Common myeloid progenitor, CD34-positive (primary cell): ENCODE measurements around the gene NCOA7.

Experiments used
- CTCF ChIA-PET: fragments of 350-600 bp; sonication (Branson Sonifier 250); formaldehyde crosslinking; loops from one replicate; lab custom pipeline; 2021; ENCODE audit warnings: antibody characterized with exemption; lab: Charles Lee
- POLR2A ChIA-PET: fragments of 350-600 bp; sonication (Branson Sonifier 250); formaldehyde crosslinking; loops from one replicate; lab custom pipeline; 2021; ENCODE audit warnings: antibody characterized with exemption; lab: Charles Lee
- DNase-seq, 3 donors: peaks; one replicate each; pipeline versions ENCODE4 v3.0.0 to v3.0.0-alpha.2; 2013
- H3K27ac ChIP-seq, 2 experiments: 1 replicate in 1 of 2; 2 replicates in 1 of 2; pipeline ENCODE4 v1.7.0; 2013; ENCODE audit warnings: inconsistent platforms in 2 of 2, low read length in 2 of 2, mild to moderate bottlenecking in 2 of 2, low read depth in 1 of 2, moderate library complexity in 1 of 2; ENCODE audit not compliant: severe bottlenecking in 2 of 2, insufficient read depth in 1 of 2, poor library complexity in 1 of 2
- H3K27me3 ChIP-seq, 5 experiments: replicated peaks in 2 of 5; 1 replicate in 3 of 5; 2 replicates in 2 of 5; pipeline versions ENCODE4 v1.6.1 to v1.7.0; 2013; ENCODE audit warnings: low read length in 4 of 5, mild to moderate bottlenecking in 2 of 5, moderate library complexity in 2 of 5, inconsistent platforms in 1 of 5; ENCODE audit not compliant: insufficient read depth in 5 of 5, control insufficient read depth in 4 of 5
- H3K36me3 ChIP-seq, 4 experiments: 1 replicate in 2 of 4; 2 replicates in 2 of 4; pipeline versions ENCODE4 v1.6.1 to v1.7.0; 2013; ENCODE audit warnings: low read length in 3 of 4, control low read depth in 1 of 4, mild to moderate bottlenecking in 1 of 4; ENCODE audit not compliant: control insufficient read depth in 4 of 4, insufficient read depth in 4 of 4
- H3K4me1 ChIP-seq, 4 experiments: 1 replicate in 3 of 4; 2 replicates in 1 of 4; pipeline versions ENCODE4 v1.6.1 to v1.7.1; 2013; ENCODE audit warnings: low read length in 3 of 4, mild to moderate bottlenecking in 3 of 4, control low read depth in 1 of 4, inconsistent platforms in 1 of 4, moderate library complexity in 1 of 4; ENCODE audit not compliant: control insufficient read depth in 4 of 4, insufficient read depth in 4 of 4; ENCODE audit errors: control extremely low read depth in 1 of 4
- H3K4me3 ChIP-seq, 7 experiments: 1 replicate in 4 of 7; 2 replicates in 3 of 7; pipeline versions ENCODE4 v1.5.1 to v1.7.0; 2013; ENCODE audit warnings: mild to moderate bottlenecking in 7 of 7, low read length in 6 of 7, moderate library complexity in 6 of 7, inconsistent platforms in 2 of 7, low read depth in 2 of 7, control low read depth in 1 of 7; ENCODE audit not compliant: insufficient read depth in 4 of 7, control insufficient read depth in 1 of 7; ENCODE audit errors: extremely low read depth in 1 of 7
- H3K9me3 ChIP-seq, 5 experiments: 1 replicate in 4 of 5; 2 replicates in 1 of 5; pipeline versions ENCODE4 v1.6.1 to v1.7.1; 2013; ENCODE audit warnings: low read length in 4 of 5, mild to moderate bottlenecking in 2 of 5, inconsistent platforms in 1 of 5, low read depth in 1 of 5, moderate library complexity in 1 of 5; ENCODE audit not compliant: control insufficient read depth in 4 of 5, insufficient read depth in 2 of 5; ENCODE audit errors: control extremely low read depth in 1 of 5
- WGBS: methylation state at CpG from one replicate; pipeline ENCODE4 v1.1.5; 2013; ENCODE audit not compliant: insufficient coverage; 5-methylcytosine and 5-hydroxymethylcytosine counted together

Gene NCOA7

DNA sequence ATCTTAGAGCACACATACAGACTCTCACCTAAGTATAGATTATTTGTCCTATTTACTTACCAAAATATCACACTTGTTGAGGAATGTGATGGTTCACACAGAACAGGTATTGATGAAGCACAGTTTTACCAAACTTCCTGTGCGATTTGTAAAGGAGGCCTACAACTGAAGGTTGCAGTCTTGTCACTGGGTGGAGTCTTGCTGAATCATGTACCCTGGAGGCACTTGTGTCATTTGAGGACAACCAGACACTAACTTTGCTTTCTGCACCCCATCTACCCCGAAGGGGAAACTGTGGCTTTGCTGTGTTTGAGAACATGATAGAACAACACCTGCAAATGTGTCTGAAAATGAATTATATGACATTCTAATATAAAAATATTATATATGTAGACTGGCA lies 133.4 kb downstream of the NCOA7 start:
- H3K36me3 ChIP-seq: peaks cover 14 to 72% (median 49%) of the 10 kb centered on the region in 4 experiments
- H3K27ac ChIP-seq: peak overlapping the region in 1 of 2 experiments; percentile 70
- 0% methylated on average over 1 of the region's 2 CpGs for WGBS
- H3K4me1 ChIP-seq: peaks cover 8 to 72% (median 34%) of the 10 kb centered on the region in 4 experiments
- ChIA-PET POLR2A (interaction anchor here (0.6 kb wide), 1 partner anchor 11 kb away, joined by 5 read pairs; no protein-coding TSS in a partner anchor), CTCF (interaction anchor here (0.8 to 13.6 kb wide), 8 partner anchors 8 to 32 kb away, joined by 3 to 164 read pairs (median 8); partner anchors contain the start of gene HINT3)
- DNase-seq: peak; percentile 33 to 77 (median 60)
- H3K4me3 ChIP-seq: peak overlapping the region in 2 of 7 experiments; percentile 40
- no peaks in the 10 kb centered on the region for H3K9me3 ChIP-seq
- H3K27me3 ChIP-seq: no peaks in the 10 kb centered on the region

GRCh38 chr6:125924697-125925358 lies 134.1 kb downstream of the NCOA7 start:
- Histone ChIP-seq H3K9me3 (no peaks in the 10 kb centered on the region), H3K36me3 (peaks cover 14 to 76% (median 51%) of the 10 kb centered on the region in 4 experiments), H3K27ac (peak overlapping the region; percentile 47 to 70), H3K27me3 (no peaks in the 10 kb centered on the region), H3K4me1 (peaks cover 4 to 67% (median 28%) of the 10 kb centered on the region in 4 experiments), H3K4me3 (peak overlapping the region in 3 of 7 experiments; percentile 7 to 46 (median 23))
- DNase-seq: no peak
- ChIA-PET CTCF (interaction anchor here (0.8 to 13.6 kb wide), 6 partner anchors 8 to 31 kb away, joined by 3 to 164 read pairs (median 14); partner anchors contain the start of gene HINT3), POLR2A (interaction anchor here (0.6 kb wide), 1 partner anchor 10 kb away, joined by 5 read pairs; no protein-coding TSS in a partner anchor)
- WGBS: 100% methylated on average over 1 of the region's 2 CpGs

GRCh38 chr6:125926711-125927110 lies 136.0 kb downstream of the NCOA7 start:
- H3K27ac ChIP-seq: peak overlapping the region in 1 of 2 experiments; percentile 51
- no peaks in the 10 kb centered on the region for H3K27me3 ChIP-seq
- CTCF ChIA-PET: interaction anchor here (1.7 to 13.6 kb wide), 4 partner anchors 8 to 29 kb away, joined by 4 to 164 read pairs (median 8); partner anchors contain the start of gene HINT3
- H3K4me1 ChIP-seq: peaks cover 0 to 48% (median 21%) of the 10 kb centered on the region in 4 experiments
- H3K36me3 ChIP-seq: peaks cover 14 to 82% (median 51%) of the 10 kb centered on the region in 4 experiments
- POLR2A ChIA-PET: no interaction called here
- no peak overlapping the region for H3K4me3 ChIP-seq
- no peaks in the 10 kb centered on the region for H3K9me3 ChIP-seq
- DNase-seq: no peak
- 100% methylated on average over 1 of the region's 3 CpGs for WGBS

- H3K27ac ChIP-seq: no peak overlapping the region
- peaks cover 14 to 73% (median 42%) of the 10 kb centered on the region in 4 experiments for H3K36me3 ChIP-seq
- 82% methylated on average over 4 of the region's 7 CpGs for WGBS
- no peak for DNase-seq
- H3K4me3 ChIP-seq: no peak overlapping the region
- H3K4me1 ChIP-seq: peaks cover 0 to 38% (median 17%) of the 10 kb centered on the region in 4 experiments
- H3K9me3 ChIP-seq: no peaks in the 10 kb centered on the region
- ChIA-PET CTCF (interaction anchor here (1.1 to 1.8 kb wide), 4 partner anchors 9 to 31 kb away, joined by 3 to 5 read pairs (median 4); no protein-coding TSS in a partner anchor), POLR2A (no interaction called here)
- no peaks in the 10 kb centered on the region for H3K27me3 ChIP-seq
Measured at GRCh38 chr6:125927761-125928160, 137.0 kb downstream of the NCOA7 start.

DNA sequence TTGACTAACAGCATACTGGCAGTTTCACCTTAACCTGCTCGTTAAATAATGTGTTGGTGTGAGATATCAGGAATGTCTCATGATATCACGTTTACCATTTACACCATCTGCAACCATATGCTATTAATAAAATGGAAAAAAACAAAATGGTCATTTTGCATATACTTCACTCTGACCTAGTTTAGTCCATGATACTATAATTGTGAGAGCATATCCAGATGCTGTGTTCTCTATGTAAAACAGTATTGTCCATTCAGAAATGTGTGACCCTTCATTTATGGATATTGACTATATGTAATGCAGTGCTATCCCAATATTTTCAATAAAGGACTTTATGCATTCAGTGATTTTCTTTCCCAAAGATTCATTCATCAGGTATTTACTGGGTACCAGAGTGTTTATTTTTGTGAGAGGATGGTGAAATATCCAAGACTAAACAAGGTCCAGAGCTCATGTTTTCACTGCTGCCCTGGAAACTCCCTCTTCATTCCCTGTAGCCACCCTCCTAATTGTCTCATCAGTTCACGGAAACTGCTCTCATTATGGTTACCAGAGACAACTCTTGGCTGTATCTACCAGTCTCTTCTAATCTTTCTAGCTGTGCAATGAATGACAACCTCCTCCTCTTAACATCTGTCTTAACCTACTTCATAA lies 140.1 kb downstream of the NCOA7 start:
- DNase-seq: no peak
- no peaks in the 10 kb centered on the region for H3K9me3 ChIP-seq
- H3K4me3 ChIP-seq: no peak overlapping the region
- no peak overlapping the region for H3K27ac ChIP-seq
- H3K27me3 ChIP-seq: no peaks in the 10 kb centered on the region
- WGBS: no CpG with 5 or more reads among the region's 3 CpGs
- peaks cover 4 to 46% (median 28%) of the 10 kb centered on the region in 4 experiments for H3K36me3 ChIP-seq
- ChIA-PET POLR2A (no interaction called here), CTCF (no interaction called here)
- peaks cover 0 to 7% (median 3%) of the 10 kb centered on the region in 4 experiments for H3K4me1 ChIP-seq

- ChIA-PET POLR2A (no interaction called here), CTCF (interaction anchor here (0.8 to 1.9 kb wide), 9 partner anchors 8 to 141 kb away, joined by 3 to 8 read pairs (median 4); partner anchors contain the start of genes HINT3 and NCOA7)
- H3K27me3 ChIP-seq: no peaks in the 10 kb centered on the region
- H3K36me3 ChIP-seq: peaks cover 4 to 43% (median 22%) of the 10 kb centered on the region in 4 experiments
- no peak overlapping the region for H3K27ac ChIP-seq
- peaks cover 0 to 6% (median 3%) of the 10 kb centered on the region in 4 experiments for H3K4me1 ChIP-seq
- WGBS: 88% methylated on average over 2 of the region's 4 CpGs
- no peak overlapping the region for H3K4me3 ChIP-seq
- no peaks in the 10 kb centered on the region for H3K9me3 ChIP-seq
- no peak for DNase-seq
Measured at GRCh38 chr6:125931733-125932450, 141.1 kb downstream of the NCOA7 start.
